Body of pancreas (tissue), 4 donors: ENCODE measurements around the gene OSBPL5.

Experiments used
- CTCF ChIP-seq, 7 experiments: fragments of 450-650 bp in 4 of 7; fragments of 200-600 bp in 3 of 7; sonication (generic) in 3 of 7; IDR thresholded peaks; one replicate each; pipeline ENCODE4 v1.5.1; 2016 to 2019; ENCODE audit warnings: antibody characterized with exemption in 7 of 7
- POLR2A ChIP-seq, 3 donors: fragments of 450-650 bp; IDR thresholded peaks; one replicate each; pipeline ENCODE4 v1.6.1; 2016; ENCODE audit warnings: antibody characterized with exemption in 3 of 3, mild to moderate bottlenecking in 2 of 3

- no peak for TF ChIP-seq CTCF (IDR thresholded peaks at IDR 0.05)
- TF ChIP-seq POLR2A (IDR thresholded peaks at IDR 0.05), result no peak
These were observed 28.4 kb upstream of the OSBPL5 start for GRCh38 chr11:3193373-3194015.
